Measurements from ENCODE around the gene ZNF185. TPM values are rescaled to one million over a fixed set of nuclear protein-coding genes. Genes with fewer than 3 reads are reported as not detected.
"Not testable (repeated sequence)": the region's sequence is repeated elsewhere in the genome, so short reads cannot be mapped to it uniquely, and the experiment has no call there.

The ZNF185 gene
- total RNA-seq, 1 experiment from 2014 or later = 42.8 TPM

DNA sequence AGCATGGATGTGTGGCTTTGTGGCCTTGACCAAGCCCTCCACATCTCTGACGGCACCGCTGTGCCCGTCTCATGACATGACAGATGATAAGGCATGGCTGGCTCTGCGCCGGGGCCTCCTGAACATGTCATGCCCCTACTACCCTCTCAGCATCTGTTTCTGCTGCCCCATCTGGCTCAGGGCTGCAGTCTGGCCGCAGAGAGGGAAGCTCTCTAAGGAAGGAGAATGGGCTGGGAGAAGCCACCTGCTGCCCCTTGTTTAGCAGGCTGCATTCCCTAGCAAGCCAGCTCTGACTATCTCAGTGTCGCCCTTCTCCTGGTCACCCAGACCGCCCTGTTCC is 7.2 kb downstream of the ZNF185 start:
- no peaks in the 10 kb centered on the region for H4K20me1 ChIP-seq (ENCODE audit: insufficient read depth)
- peaks cover 4% of the 10 kb centered on the region; the same call in 1 of the 2 replicates for H3K79me2 ChIP-seq (ENCODE audit: low read depth)
- H3K4me3 ChIP-seq = no peak overlapping the region
- H3K4me2 ChIP-seq = no peak overlapping the region
- no peaks in the 10 kb centered on the region for H3K9me3 ChIP-seq (ENCODE audit: insufficient read depth, low read depth)
- intact Hi-C loops (cut with micrococcal nuclease; ENCODE audit: unreplicated experiment) = no loop called here
- ChIA-PET POLR2A (ENCODE audit: unreplicated experiment) (interaction anchor here (0.6 to 0.8 kb wide), 2 partner anchors 14 to 74 kb away, joined by 3 to 36 read pairs; partner anchors contain the start of gene NSDHL), CTCF (interaction anchor here (0.6 kb wide), 1 partner anchor 681 kb away, joined by 4 read pairs; no protein-coding TSS in a partner anchor)
- DNase-seq = no peak
- H3F3A ChIP-seq (ENCODE audit: insufficient read depth, low read depth) = peaks cover 9% of the 10 kb centered on the region; the same call in 1 of the 2 replicates
- H3K4me1 ChIP-seq (replicated peaks; ENCODE audit: insufficient read depth) = peaks cover 20% of the 10 kb centered on the region
- H3K27ac ChIP-seq = no peak overlapping the region
- BruUV-seq (replicated peaks) = no TSS peak
- no peaks in the 10 kb centered on the region for H3K9me2 ChIP-seq (ENCODE audit: insufficient read depth)
- H3K27me3 ChIP-seq (ENCODE audit: insufficient read depth, low read depth) = no peaks in the 10 kb centered on the region
- TF ChIP-seq, protein P1, sequence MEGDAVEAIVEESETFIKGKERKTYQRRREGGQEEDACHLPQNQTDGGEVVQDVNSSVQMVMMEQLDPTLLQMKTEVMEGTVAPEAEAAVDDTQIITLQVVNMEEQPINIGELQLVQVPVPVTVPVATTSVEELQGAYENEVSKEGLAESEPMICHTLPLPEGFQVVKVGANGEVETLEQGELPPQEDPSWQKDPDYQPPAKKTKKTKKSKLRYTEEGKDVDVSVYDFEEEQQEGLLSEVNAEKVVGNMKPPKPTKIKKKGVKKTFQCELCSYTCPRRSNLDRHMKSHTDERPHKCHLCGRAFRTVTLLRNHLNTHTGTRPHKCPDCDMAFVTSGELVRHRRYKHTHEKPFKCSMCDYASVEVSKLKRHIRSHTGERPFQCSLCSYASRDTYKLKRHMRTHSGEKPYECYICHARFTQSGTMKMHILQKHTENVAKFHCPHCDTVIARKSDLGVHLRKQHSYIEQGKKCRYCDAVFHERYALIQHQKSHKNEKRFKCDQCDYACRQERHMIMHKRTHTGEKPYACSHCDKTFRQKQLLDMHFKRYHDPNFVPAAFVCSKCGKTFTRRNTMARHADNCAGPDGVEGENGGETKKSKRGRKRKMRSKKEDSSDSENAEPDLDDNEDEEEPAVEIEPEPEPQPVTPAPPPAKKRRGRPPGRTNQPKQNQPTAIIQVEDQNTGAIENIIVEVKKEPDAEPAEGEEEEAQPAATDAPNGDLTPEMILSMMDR (conservative IDR thresholded peaks at IDR 0.05) = no peak
- no peak for TF ChIP-seq EZH2 (IDR thresholded peaks at IDR 0.05; ENCODE audit: low read depth)
- no peak overlapping the region for H2AFZ ChIP-seq
- no peaks in the 10 kb centered on the region for H3K36me3 ChIP-seq (ENCODE audit: low read depth)

DNA sequence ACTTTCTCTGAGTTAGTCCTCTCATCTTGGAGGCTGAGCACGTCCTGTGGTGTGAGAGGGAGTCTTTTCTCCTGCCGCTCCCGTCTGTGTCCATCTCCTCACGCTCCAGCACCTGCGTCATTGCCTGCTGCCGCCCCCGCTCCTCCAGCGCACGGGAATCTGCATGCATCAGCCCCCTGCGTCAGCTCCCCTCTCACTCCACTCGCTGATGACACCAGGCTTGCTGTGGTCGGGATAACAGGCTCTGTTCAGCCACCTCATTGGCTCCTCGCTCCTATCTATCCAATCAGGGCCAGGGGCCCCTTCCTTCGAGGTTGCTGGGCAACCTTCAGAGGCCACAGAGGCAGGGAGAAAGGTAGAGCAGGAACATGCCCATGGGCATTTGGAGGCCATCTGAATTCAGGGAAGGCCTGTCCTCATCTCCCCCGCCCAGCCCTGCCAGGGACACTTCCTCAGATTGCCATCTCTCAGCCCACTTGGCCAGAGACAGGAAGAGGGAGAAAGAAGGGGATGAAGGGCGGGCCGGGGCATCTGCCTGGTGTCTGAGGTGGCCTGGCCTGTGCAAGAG is 9.3 kb downstream of the ZNF185 start:
- Histone ChIP-seq H2AFZ (no peak overlapping the region), H3K79me2 (ENCODE audit: low read depth) (no peaks in the 10 kb centered on the region), H3K27me3 (ENCODE audit: insufficient read depth, low read depth) (no peaks in the 10 kb centered on the region), H3K9me2 (ENCODE audit: insufficient read depth) (no peaks in the 10 kb centered on the region), H3K36me3 (ENCODE audit: low read depth) (no peaks in the 10 kb centered on the region), H3K27ac (no peak overlapping the region), H3F3A (ENCODE audit: insufficient read depth, low read depth) (peaks cover 3% of the 10 kb centered on the region; the same call in 1 of the 2 replicates), H4K20me1 (ENCODE audit: insufficient read depth) (no peaks in the 10 kb centered on the region), H3K4me2 (no peak overlapping the region), H3K9me3 (ENCODE audit: insufficient read depth, low read depth) (no peaks in the 10 kb centered on the region), H3K4me3 (no peak overlapping the region), H3K4me1 (replicated peaks; ENCODE audit: insufficient read depth) (peaks cover 4% of the 10 kb centered on the region)
- BruUV-seq (replicated peaks) = no TSS peak
- DNase-seq = no peak
- POLR2A ChIA-PET (ENCODE audit: unreplicated experiment) = interaction anchor here (0.5 kb wide), 1 partner anchor 564 kb away, joined by 8 read pairs; no protein-coding TSS in a partner anchor
- intact Hi-C loops (cut with micrococcal nuclease; ENCODE audit: unreplicated experiment) = no loop called here
- no peak for TF ChIP-seq EZH2 (IDR thresholded peaks at IDR 0.05; ENCODE audit: low read depth)
- TF ChIP-seq, protein P1 (conservative IDR thresholded peaks at IDR 0.05) = no peak
- CTCF ChIA-PET = interaction anchor here (0.6 to 0.7 kb wide), 2 partner anchors 47 to 74 kb away, joined by 3 read pairs; no protein-coding TSS in a partner anchor

GRCh38 chrX:152908486-152908885 is 10.6 kb downstream of the ZNF185 start:
- Histone ChIP-seq H3K36me3 (ENCODE audit: low read depth) (no peaks in the 10 kb centered on the region), H4K20me1 (ENCODE audit: insufficient read depth) (no peaks in the 10 kb centered on the region), H3K4me1 (replicated peaks; ENCODE audit: insufficient read depth) (no peaks in the 10 kb centered on the region), H3K4me3 (no peak overlapping the region), H3K4me2 (no peak overlapping the region), H2AFZ (no peak overlapping the region), H3K9me3 (ENCODE audit: insufficient read depth, low read depth) (no peaks in the 10 kb centered on the region), H3K27ac (no peak overlapping the region), H3K79me2 (ENCODE audit: low read depth) (no peaks in the 10 kb centered on the region), H3F3A (ENCODE audit: insufficient read depth, low read depth) (no peaks in the 10 kb centered on the region), H3K9me2 (ENCODE audit: insufficient read depth) (no peaks in the 10 kb centered on the region), H3K27me3 (ENCODE audit: insufficient read depth, low read depth) (no peaks in the 10 kb centered on the region)
- no peak for DNase-seq
- TF ChIP-seq, protein P1 (conservative IDR thresholded peaks at IDR 0.05) = no peak
- TF ChIP-seq EZH2 (IDR thresholded peaks at IDR 0.05; ENCODE audit: low read depth) = no peak
- CTCF ChIA-PET = no interaction called here
- POLR2A ChIA-PET (ENCODE audit: unreplicated experiment) = no interaction called here
- BruUV-seq (replicated peaks) = no TSS peak
- intact Hi-C loops (cut with micrococcal nuclease; ENCODE audit: unreplicated experiment) = no loop called here

- H3K36me3 ChIP-seq (ENCODE audit: low read depth); intact Hi-C loops (cut with micrococcal nuclease; ENCODE audit: unreplicated experiment); H3K4me3 ChIP-seq; H3K79me2 ChIP-seq (ENCODE audit: low read depth); H2AFZ ChIP-seq; DNase-seq; H3K9me2 ChIP-seq (ENCODE audit: insufficient read depth); H3F3A ChIP-seq (ENCODE audit: insufficient read depth, low read depth); H3K9me3 ChIP-seq (ENCODE audit: insufficient read depth, low read depth); POLR2A ChIA-PET (ENCODE audit: unreplicated experiment); H3K4me2 ChIP-seq; BruUV-seq (replicated peaks); H3K27me3 ChIP-seq (ENCODE audit: insufficient read depth, low read depth); H3K27ac ChIP-seq; CTCF ChIA-PET; H3K4me1 ChIP-seq (replicated peaks; ENCODE audit: insufficient read depth); H4K20me1 ChIP-seq (ENCODE audit: insufficient read depth): not testable (repeated sequence)
These were observed 12.2 kb downstream of the ZNF185 start for GRCh38 chrX:152910018-152910417.

Data from PC-9 (cell line).